Gastroesophageal sphincter (tissue), 4 donors: ENCODE results near the gene PROSER2. TPM values are rescaled to one million over a fixed set of nuclear protein-coding genes. Genes with fewer than 3 reads are reported as not detected.

Experiments used
- ATAC-seq: fragments of 150-250 bp; one replicate; pipeline ENCODE4 v1.9.1; 2016; ENCODE audit warnings: mild to moderate bottlenecking, moderate library complexity
- H3K27ac ChIP-seq, 4 donors: fragments of 200-600 bp; sonication (generic) in 3 of 4; 1 replicate in 3 of 4; 2 replicates in 1 of 4; pipeline ENCODE4 v1.5.1; 2016 to 2019
- H3K27me3 ChIP-seq: fragments of 200-600 bp; sonication (generic); one replicate; pipeline ENCODE4 v1.5.1; 2019
- H3K36me3 ChIP-seq, 2 donors: fragments of 200-600 bp; sonication (generic); one replicate each; pipeline ENCODE4 v1.5.1; 2019; ENCODE audit warnings: control low read depth in 1 of 2
- H3K4me1 ChIP-seq, 3 donors: fragments of 200-600 bp; sonication (generic); 1 replicate in 2 of 3; 2 replicates in 1 of 3; pipeline ENCODE4 v1.5.1; 2016 to 2019; ENCODE audit warnings: control low read depth in 2 of 3
- H3K4me3 ChIP-seq, 2 donors: fragments of 200-600 bp; sonication (generic); one replicate each; pipeline ENCODE4 v1.5.1; 2019; ENCODE audit warnings: mild to moderate bottlenecking in 1 of 2, moderate library complexity in 1 of 2
- H3K9me3 ChIP-seq, 3 donors: fragments of 200-600 bp; sonication (generic); one replicate each; pipeline ENCODE4 v1.5.1; 2017 to 2019; ENCODE audit warnings: control low read depth in 2 of 3
- CTCF ChIP-seq, 4 experiments: fragments of 200-600 bp in 2 of 4; fragments of 450-650 bp in 2 of 4; sonication (generic) in 1 of 4; IDR thresholded peaks; one replicate each; pipeline ENCODE4 v1.5.1; 2017 to 2019; ENCODE audit warnings: antibody characterized with exemption in 4 of 4, mild to moderate bottlenecking in 2 of 4, moderate library complexity in 2 of 4
- EP300 ChIP-seq: sonication (generic); formaldehyde crosslinking; IDR thresholded peaks from one replicate; pipeline ENCODE4 v1.6.1; 2017; ENCODE audit warnings: antibody characterized with exemption, mild to moderate bottlenecking
- POLR2A ChIP-seq, 2 donors: fragments of 450-650 bp; IDR thresholded peaks; one replicate each; pipeline ENCODE4 v1.6.1; 2017; ENCODE audit warnings: antibody characterized with exemption in 2 of 2, mild to moderate bottlenecking in 2 of 2, moderate library complexity in 1 of 2
- POLR2AphosphoS5 ChIP-seq: sonication (generic); formaldehyde crosslinking; IDR thresholded peaks from one replicate; pipeline ENCODE4 v1.6.1; 2017; ENCODE audit warnings: antibody characterized with exemption
- WGBS, 2 donors: methylation state at CpG; one replicate each; pipeline ENCODE4 v1.1.5; 2018; ENCODE audit warnings: low coverage in 1 of 2; 5-methylcytosine and 5-hydroxymethylcytosine counted together
- total RNA-seq, 4 donors: library from RNA; depleted of rRNA; stranded (reverse); fragments of >200 nt; gene quantifications; one replicate each; pipeline ENCODE4 v1.1.0, GENCODE V29; 2016

PROSER2 gene
- total RNA-seq, 4 donors from 2014 or later: 0.62 to 10.3 (median 1.8) TPM

DNA sequence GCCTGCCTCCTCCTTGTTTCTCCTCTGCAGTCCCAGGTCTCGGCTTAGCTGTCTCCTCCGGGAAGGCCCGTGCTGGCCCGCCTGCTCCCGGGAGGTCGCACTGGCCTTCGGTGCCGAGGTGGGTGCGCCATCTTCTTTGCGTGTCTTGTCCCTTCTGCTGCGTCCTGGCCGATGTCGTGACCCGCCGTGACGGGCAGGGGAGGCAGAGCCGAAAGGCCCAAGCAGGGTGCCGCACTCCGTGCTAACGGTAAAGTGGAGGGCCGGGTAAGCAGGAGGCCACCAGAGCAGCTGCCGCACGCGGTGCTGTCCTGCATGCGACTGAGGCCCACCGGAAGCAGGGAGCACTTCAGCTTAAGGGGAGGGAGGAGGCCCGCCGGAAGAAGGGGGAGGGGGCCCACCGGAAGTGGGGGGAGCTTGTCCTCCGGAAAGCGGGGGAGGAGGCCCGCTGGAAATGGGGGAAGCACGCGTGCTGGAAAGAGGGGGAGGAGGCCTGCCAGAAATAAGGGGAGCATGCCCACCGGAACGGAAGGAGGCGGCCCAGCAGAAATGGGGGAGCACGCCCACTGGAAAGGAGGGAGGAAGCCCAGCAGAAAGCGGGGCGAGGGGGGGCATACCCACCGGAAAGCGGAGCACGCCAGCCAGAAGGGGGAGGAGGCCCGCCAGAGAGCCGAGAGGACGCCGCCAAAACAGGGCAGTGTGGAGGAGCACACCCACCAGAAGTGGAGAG, 71.4 kb downstream of the PROSER2 start:
- TF ChIP-seq POLR2A (IDR thresholded peaks at IDR 0.05): no peak
- no peaks in the 10 kb centered on the region for H3K36me3 ChIP-seq
- no peak for ATAC-seq
- H3K4me3 ChIP-seq: no peak overlapping the region
- no peaks in the 10 kb centered on the region for H3K9me3 ChIP-seq
- H3K27ac ChIP-seq: no peak overlapping the region
- WGBS, 2 donors: 91 to 97% methylated on average over 11 to 17 of the region's 47 CpGs
- no peaks in the 10 kb centered on the region for H3K4me1 ChIP-seq
- H3K27me3 ChIP-seq: no peaks in the 10 kb centered on the region

GRCh38 chr10:11895108-11895466, 71.9 kb downstream of the PROSER2 start:
- H3K4me1 ChIP-seq: no peaks in the 10 kb centered on the region
- 100% methylated on average over 1 to 4 of the region's 11 CpGs for WGBS, 2 donors
- no peaks in the 10 kb centered on the region for H3K27me3 ChIP-seq
- no peaks in the 10 kb centered on the region for H3K36me3 ChIP-seq
- H3K9me3 ChIP-seq: no peaks in the 10 kb centered on the region
- no peak for TF ChIP-seq EP300
- no peak for TF ChIP-seq POLR2A (IDR thresholded peaks at IDR 0.05)
- TF ChIP-seq CTCF (IDR thresholded peaks at IDR 0.05): no peak
- TF ChIP-seq POLR2AphosphoS5: no peak
- H3K4me3 ChIP-seq: no peak overlapping the region
- no peak overlapping the region for H3K27ac ChIP-seq
- no peak for ATAC-seq

DNA sequence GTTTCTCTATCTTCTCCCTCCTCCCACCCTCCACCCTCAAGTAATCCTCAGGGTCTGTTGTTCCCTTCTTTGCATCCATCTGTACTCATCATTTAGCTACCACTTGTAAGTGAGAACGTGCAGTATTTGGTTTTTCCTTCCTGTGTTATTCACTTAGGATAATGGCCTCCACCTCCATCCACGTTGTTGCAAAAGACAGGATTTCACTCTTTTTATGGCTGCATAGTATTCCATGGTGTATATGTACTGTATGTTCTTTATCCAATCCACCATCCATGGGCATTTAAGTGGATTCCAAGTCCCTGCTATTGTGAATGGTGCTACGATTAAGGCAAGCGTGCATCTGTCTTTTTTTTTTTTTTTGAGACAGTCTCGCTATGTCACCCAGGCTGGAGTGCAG, 72.4 kb downstream of the PROSER2 start:
- H3K9me3 ChIP-seq: no peaks in the 10 kb centered on the region
- H3K4me1 ChIP-seq: no peaks in the 10 kb centered on the region
- H3K27ac ChIP-seq: no peak overlapping the region
- H3K27me3 ChIP-seq: peaks cover 5% of the 10 kb centered on the region
- H3K36me3 ChIP-seq: no peaks in the 10 kb centered on the region
- ATAC-seq: no peak
- 61 to 81% methylated on average over 2 to 4 of the region's 5 CpGs for WGBS, 2 donors
- no peak overlapping the region for H3K4me3 ChIP-seq
- TF ChIP-seq POLR2A (IDR thresholded peaks at IDR 0.05): no peak
- no peak for TF ChIP-seq EP300
- TF ChIP-seq CTCF (IDR thresholded peaks at IDR 0.05): no peak
- no peak for TF ChIP-seq POLR2AphosphoS5

- H3K36me3 ChIP-seq: no peaks in the 10 kb centered on the region
- 72 to 73% methylated on average over 5 of the region's 5 CpGs for WGBS, 2 donors
- ATAC-seq: no peak
- H3K4me1 ChIP-seq: no peaks in the 10 kb centered on the region
- H3K27me3 ChIP-seq: peaks cover 14% of the 10 kb centered on the region
- H3K9me3 ChIP-seq: no peaks in the 10 kb centered on the region
- no peak for TF ChIP-seq POLR2A (IDR thresholded peaks at IDR 0.05)
- no peak for TF ChIP-seq POLR2AphosphoS5
- no peak for TF ChIP-seq EP300
- TF ChIP-seq CTCF (IDR thresholded peaks at IDR 0.05): no peak
- H3K4me3 ChIP-seq: no peak overlapping the region
- H3K27ac ChIP-seq: no peak overlapping the region
Observed at GRCh38 chr10:11896549-11897200, 73.5 kb downstream of the PROSER2 start.

DNA sequence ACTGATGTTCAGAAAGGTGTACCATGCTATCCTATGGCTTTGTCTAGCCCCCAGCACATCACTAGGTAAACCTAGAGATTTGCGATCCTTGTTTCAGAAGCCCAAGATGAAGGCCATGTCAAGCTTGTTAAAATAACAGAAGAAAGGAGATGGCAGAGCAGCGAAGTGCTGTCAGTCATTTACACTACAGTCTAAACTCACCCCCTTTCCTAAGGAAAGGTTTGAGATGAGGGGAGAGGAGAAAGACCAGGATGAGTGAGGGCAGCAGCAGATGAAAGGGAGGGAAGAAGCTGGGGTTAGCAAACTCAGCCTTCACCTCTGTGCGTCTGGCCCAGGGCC, 74.8 kb downstream of the PROSER2 start:
- WGBS, 2 donors: 94 to 100% methylated on average over 1 to 2 of the region's 3 CpGs
- no peak for TF ChIP-seq EP300
- H3K4me3 ChIP-seq: no peak overlapping the region
- H3K27me3 ChIP-seq: peaks cover 20% of the 10 kb centered on the region
- ATAC-seq: no peak
- no peak overlapping the region for H3K27ac ChIP-seq
- H3K36me3 ChIP-seq: no peaks in the 10 kb centered on the region
- no peaks in the 10 kb centered on the region for H3K9me3 ChIP-seq
- no peaks in the 10 kb centered on the region for H3K4me1 ChIP-seq

DNA sequence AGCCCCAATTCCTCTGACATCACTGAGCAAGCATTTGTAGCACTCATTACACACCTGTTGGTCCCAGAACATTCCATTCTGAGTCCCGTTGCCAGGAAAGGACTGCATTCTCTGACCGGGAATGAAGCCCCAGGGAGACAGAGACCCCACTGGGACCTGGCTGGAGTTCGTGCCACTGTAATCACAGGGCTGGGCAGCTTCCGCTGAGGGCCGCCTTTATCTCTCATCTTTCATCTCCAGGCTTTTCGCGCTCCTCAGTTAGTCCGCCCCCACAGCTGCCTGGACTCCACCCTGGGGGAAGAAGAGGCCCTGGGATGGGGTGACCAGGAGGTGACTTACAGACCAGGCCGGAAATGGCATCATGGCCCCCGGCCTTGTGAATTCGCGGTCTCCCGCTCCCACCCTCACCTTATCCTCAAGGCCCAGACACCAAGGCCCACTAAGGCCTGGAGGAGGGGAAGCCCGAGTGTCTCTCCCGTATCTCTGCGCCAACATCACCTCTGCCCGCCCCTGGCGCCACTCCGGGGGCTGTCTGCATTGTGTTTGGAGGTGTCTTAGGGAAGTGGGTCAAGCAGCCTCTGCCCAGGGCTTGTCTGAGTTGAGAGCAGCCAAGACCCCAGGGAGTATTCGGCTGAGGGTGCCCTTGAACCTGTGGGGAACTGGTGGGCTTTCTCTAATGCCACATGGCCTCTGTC, 75.4 kb downstream of the PROSER2 start:
- Histone ChIP-seq H3K27me3 (peaks cover 20% of the 10 kb centered on the region), H3K9me3 (no peaks in the 10 kb centered on the region), H3K4me3 (no peak overlapping the region), H3K27ac (no peak overlapping the region), H3K4me1 (no peaks in the 10 kb centered on the region), H3K36me3 (no peaks in the 10 kb centered on the region)
- TF ChIP-seq CTCF (IDR thresholded peaks at IDR 0.05): no peak
- TF ChIP-seq POLR2AphosphoS5: no peak
- TF ChIP-seq POLR2A (IDR thresholded peaks at IDR 0.05): no peak
- no peak for TF ChIP-seq EP300
- 80 to 87% methylated on average over 3 to 4 of the region's 20 CpGs for WGBS, 2 donors
- peak; percentile 19 for ATAC-seq
